Cardiac fibroblast (primary cell): Measurements from ENCODE around the gene ULK3.

Experiments used
- DNase-seq, 2 donors: peaks; one replicate each; pipeline versions ENCODE4 v3.0.0 to v3.0.0-alpha.2; 2010; ENCODE audit warnings: low read depth in 2 of 2
- H3K4me3 ChIP-seq, 2 donors: replicated peaks in 1 of 2; 1 replicate in 1 of 2; 2 replicates in 1 of 2; pipeline ENCODE4 v1.5.1; 2011; ENCODE audit warnings: low read depth in 2 of 2, low read length in 2 of 2, mild to moderate bottlenecking in 2 of 2, moderate library complexity in 1 of 2
- CTCF ChIP-seq: IDR thresholded peaks from one replicate; pipeline ENCODE4 v1.5.1; 2011; ENCODE audit warnings: low read depth, mild to moderate bottlenecking, low read length, inconsistent platforms

Gene ULK3

GRCh38 chr15:74850393-74850792 is 7.4 kb upstream of the ULK3 start:
- no peak for TF ChIP-seq CTCF
- DNase-seq: no peak
- H3K4me3 ChIP-seq: no peak overlapping the region

- TF ChIP-seq CTCF: no peak
- H3K4me3 ChIP-seq: no peak overlapping the region
- DNase-seq: no peak
These were observed 4.5 kb upstream of the ULK3 start for GRCh38 chr15:74847432-74847831.

GRCh38 chr15:74845581-74845980 is 2.6 kb upstream of the ULK3 start:
- no peak for TF ChIP-seq CTCF
- H3K4me3 ChIP-seq: no peak overlapping the region
- DNase-seq: no peak

- no peak overlapping the region for H3K4me3 ChIP-seq
- TF ChIP-seq CTCF: no peak
- no peak for DNase-seq
These were observed 2.2 kb upstream of the ULK3 start for GRCh38 chr15:74845208-74845568.

GRCh38 chr15:74844319-74845207 is 1.6 kb upstream of the ULK3 start:
- no peak for DNase-seq
- no peak overlapping the region for H3K4me3 ChIP-seq
- TF ChIP-seq CTCF: no peak

GRCh38 chr15:74843891-74844299 is 939 bp upstream of the ULK3 start:
- peak overlapping the region in 1 of 2 donors; percentile 39 for H3K4me3 ChIP-seq
- no peak for DNase-seq
- no peak for TF ChIP-seq CTCF
